A204.1 (cell line): ENCODE results near the gene COX7C.

ENCODE experiments used
- FAIRE-seq: peaks from 2 replicates; lab custom pipeline; 2012; peaks lifted over from hg19 to GRCh38; lab: Jason Lieb, UNC

The COX7C gene

GRCh38 chr5:86665984-86666760 is 48.4 kb downstream of the COX7C start:
- FAIRE-seq = no peak

DNA sequence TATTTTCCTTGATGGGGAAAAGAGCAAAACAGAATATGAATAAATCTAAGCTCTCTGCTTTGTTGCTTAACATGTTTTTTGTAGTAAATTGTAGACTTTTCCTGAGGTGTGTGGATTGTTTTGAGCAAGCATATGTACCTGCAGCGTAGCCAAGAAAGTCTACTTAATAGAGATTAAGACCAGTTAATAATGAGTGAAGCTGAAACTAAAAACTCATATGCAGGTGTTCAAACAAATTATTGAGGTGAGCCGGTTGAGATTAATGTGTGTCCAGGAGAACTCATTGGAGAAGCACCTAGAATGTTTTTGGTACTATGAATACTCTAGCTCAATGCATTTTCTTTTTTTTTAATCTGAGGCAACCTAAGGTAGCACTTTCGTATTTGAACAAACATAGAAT is 49.2 kb downstream of the COX7C start:
- no peak for FAIRE-seq
